ENCODE results near the gene C16orf74.

C16orf74 gene

DNA sequence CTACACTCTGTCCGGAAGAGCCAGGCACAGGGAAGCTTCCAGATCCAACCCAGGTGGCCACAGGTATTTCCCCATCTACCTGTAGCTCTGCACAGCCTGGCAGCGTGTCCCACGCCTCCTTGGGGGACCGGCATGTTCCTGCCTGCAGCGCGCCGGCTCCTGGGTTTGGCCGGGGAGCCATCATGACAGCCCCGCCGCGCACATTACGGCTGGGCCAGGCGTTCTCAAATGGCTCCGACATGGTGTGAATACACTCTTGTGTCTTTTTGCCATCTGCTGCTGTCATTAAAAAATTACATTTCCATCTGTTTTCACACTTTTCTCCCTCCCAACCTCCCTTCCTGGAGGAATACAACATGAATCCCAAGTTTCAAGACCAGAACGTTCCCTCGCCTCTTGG lies 54.1 kb downstream of the C16orf74 start:
- Histone ChIP-seq H2BK120ac (ENCODE audit: low read depth, low read length) (no peak overlapping the region), H4K8ac (ENCODE audit: low read depth, low read length) (no peak overlapping the region), H3K79me1 (ENCODE audit: low read depth, low read length) (no peaks in the 10 kb centered on the region), H3K14ac (ENCODE audit: low read length) (no peak overlapping the region), H2BK12ac (ENCODE audit: low read length) (peak overlapping the region; percentile 10), H3K9ac (ENCODE audit: low read depth, low read length, poor library complexity) (no peak overlapping the region), H3K27me3 (ENCODE audit: control insufficient read depth in 3 of 3, insufficient read depth in 3 of 3, low read depth in 1 of 3, low read length in 3 of 3) (peaks cover 0 to 31% (median 0%) of the 10 kb centered on the region in 3 experiments), H2BK15ac (ENCODE audit: low read length) (no peak overlapping the region), H3K9me3 (replicated peaks in 1 of 2; ENCODE audit: control insufficient read depth in 2 of 2, insufficient read depth in 1 of 2, low read depth in 1 of 2, low read length in 2 of 2) (no peaks in the 10 kb centered on the region), H2BK5ac (ENCODE audit: low read length) (no peak overlapping the region), H3K18ac (ENCODE audit: low read length) (peak overlapping the region; percentile 63), H3K4me1 (ENCODE audit: control insufficient read depth in 2 of 2, insufficient read depth in 1 of 2, low read depth in 1 of 2, low read length in 2 of 2) (peaks cover 3 to 5% of the 10 kb centered on the region in 2 donors), H3K4me3 (ENCODE audit: low read length in 2 of 2) (no peak overlapping the region), H4K91ac (ENCODE audit: low read depth, low read length, poor library complexity) (no peak overlapping the region), H3K36me3 (replicated peaks in 1 of 2; ENCODE audit: control insufficient read depth in 2 of 2, insufficient read depth in 2 of 2, low read length in 2 of 2) (no peaks in the 10 kb centered on the region), H3K4ac (ENCODE audit: low read length) (no peak overlapping the region), H3K4me2 (ENCODE audit: insufficient read depth, low read length, poor library complexity, severe bottlenecking) (no peak overlapping the region), H2AK5ac (ENCODE audit: low read depth, low read length) (peak overlapping the region; percentile 74), H3K23ac (ENCODE audit: low read depth, low read length, poor library complexity) (peak overlapping the region; percentile 40), H3K27ac (replicated peaks; ENCODE audit: low read length) (no peak overlapping the region), H2AFZ (ENCODE audit: low read length) (no peak overlapping the region)
- no CpG with 5 or more reads among the region's 16 CpGs for WGBS, 2 donors (ENCODE audit: extremely low coverage in 2 of 2, insufficient read length in 2 of 2, insufficient replicate concordance in 1 of 2)
- DNase-seq (ENCODE audit: low spot score) = no peak

DNA sequence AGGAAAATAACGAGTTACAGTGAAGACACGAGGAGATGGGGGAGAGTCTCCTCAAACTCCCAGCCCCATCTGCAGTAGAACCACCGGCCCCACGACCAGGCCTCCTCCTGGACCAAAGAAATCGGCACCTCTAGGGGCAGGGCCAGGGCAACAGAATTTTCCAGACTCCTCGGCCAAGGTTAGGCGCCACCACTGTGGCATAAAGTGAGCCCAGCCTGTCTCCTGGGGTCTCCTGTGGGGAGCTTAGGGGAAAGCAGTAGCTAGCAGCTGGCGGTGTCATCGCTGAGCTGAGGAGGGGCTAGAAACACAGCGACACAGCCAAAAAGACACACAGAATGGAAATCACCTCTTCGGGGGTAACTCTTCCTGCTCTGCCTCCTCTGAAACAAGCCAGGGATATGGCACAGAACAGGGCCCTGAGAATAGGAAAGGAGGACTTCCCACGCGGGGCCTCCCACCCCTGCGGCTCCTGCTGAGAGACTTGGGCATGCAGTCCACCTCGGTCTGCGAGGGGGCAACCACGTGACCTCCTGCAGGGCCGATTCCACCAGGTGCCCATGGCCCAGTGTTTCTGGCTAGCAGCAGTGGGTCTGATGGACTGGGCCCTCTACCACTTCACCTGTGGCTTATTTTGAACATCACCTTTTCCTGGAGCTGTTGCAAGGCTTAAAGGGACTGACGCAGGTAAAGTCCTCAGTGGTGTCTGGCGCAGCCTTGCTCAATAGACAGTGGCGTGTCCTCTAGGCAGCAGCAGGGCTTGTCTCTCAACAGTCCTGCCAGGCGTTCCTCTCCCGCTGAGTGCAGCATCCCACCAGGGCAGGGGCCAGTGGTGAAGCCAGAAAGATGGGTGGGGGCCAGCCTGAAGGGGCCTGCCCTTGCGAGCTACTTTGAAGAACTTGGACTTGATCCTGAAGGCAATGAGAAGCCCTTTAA lies 55.4 kb downstream of the C16orf74 start:
- H3K9ac ChIP-seq (ENCODE audit: low read depth, low read length, poor library complexity) = peak overlapping the region; percentile 61
- peak overlapping the region; percentile 43 for H2BK5ac ChIP-seq (ENCODE audit: low read length)
- no peaks in the 10 kb centered on the region for H3K9me3 ChIP-seq (replicated peaks in 1 of 2; ENCODE audit: control insufficient read depth in 2 of 2, insufficient read depth in 1 of 2, low read depth in 1 of 2, low read length in 2 of 2)
- H3K4me1 ChIP-seq (ENCODE audit: control insufficient read depth in 2 of 2, insufficient read depth in 1 of 2, low read depth in 1 of 2, low read length in 2 of 2) = peaks cover 3 to 6% of the 10 kb centered on the region in 2 donors
- no peak overlapping the region for H3K14ac ChIP-seq (ENCODE audit: low read length)
- H4K91ac ChIP-seq (ENCODE audit: low read depth, low read length, poor library complexity) = no peak overlapping the region
- no peak overlapping the region for H3K23ac ChIP-seq (ENCODE audit: low read depth, low read length, poor library complexity)
- H3K4ac ChIP-seq (ENCODE audit: low read length) = no peak overlapping the region
- H3K27ac ChIP-seq (replicated peaks; ENCODE audit: low read length) = no peak overlapping the region
- H3K18ac ChIP-seq (ENCODE audit: low read length) = peak overlapping the region; percentile 11
- no CpG with 5 or more reads among the region's 24 CpGs for WGBS, 2 donors (ENCODE audit: extremely low coverage in 2 of 2, insufficient read length in 2 of 2, insufficient replicate concordance in 1 of 2)
- H2AFZ ChIP-seq (ENCODE audit: low read length) = peak overlapping the region; percentile 1
- H3K36me3 ChIP-seq (replicated peaks in 1 of 2; ENCODE audit: control insufficient read depth in 2 of 2, insufficient read depth in 2 of 2, low read length in 2 of 2) = no peaks in the 10 kb centered on the region
- no peak overlapping the region for H3K4me2 ChIP-seq (ENCODE audit: insufficient read depth, low read length, poor library complexity, severe bottlenecking)
- no peaks in the 10 kb centered on the region for H3K79me1 ChIP-seq (ENCODE audit: low read depth, low read length)
- peaks cover 0 to 25% (median 0%) of the 10 kb centered on the region in 3 experiments for H3K27me3 ChIP-seq (ENCODE audit: control insufficient read depth in 3 of 3, insufficient read depth in 3 of 3, low read depth in 1 of 3, low read length in 3 of 3)
- no peak overlapping the region for H2BK120ac ChIP-seq (ENCODE audit: low read depth, low read length)
- H3K4me3 ChIP-seq (ENCODE audit: low read length in 2 of 2) = no peak overlapping the region
- peak overlapping the region; percentile 10 for H2BK15ac ChIP-seq (ENCODE audit: low read length)
- DNase-seq (ENCODE audit: low spot score) = no peak
- no peak overlapping the region for H4K8ac ChIP-seq (ENCODE audit: low read depth, low read length)
- peak overlapping the region; percentile 30 for H2AK5ac ChIP-seq (ENCODE audit: low read depth, low read length)
- no peak overlapping the region for H2BK12ac ChIP-seq (ENCODE audit: low read length)

DNA sequence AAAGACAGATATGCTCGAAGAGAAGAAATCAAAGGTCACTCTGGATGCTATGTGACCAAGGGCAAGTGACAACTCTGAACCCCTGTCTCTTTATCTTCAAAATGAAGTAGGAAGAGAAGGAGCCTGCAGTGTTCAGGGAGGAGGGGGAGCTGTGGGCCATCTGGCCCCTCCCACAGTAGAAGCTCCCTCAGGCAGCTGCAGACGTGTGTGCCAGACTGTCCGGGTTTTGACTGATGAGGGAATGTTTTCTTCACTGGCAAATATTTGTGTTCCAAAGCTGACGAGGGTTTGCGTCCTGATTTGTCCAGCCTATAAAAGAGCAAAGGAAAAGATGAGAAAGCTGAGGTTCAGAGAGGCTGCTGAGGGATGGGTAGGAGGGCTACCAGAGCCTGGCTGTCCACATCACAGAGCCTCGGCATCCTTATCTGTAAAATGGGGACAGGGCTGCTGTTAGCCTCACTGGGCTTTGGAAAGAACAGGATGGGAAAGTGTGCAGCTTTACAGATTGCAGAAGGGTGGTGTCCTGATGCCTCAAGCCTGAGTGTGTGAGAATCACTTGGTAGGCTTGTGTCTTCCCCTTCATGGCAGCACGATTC lies 60.3 kb downstream of the C16orf74 start:
- DNase-seq (ENCODE audit: low spot score) = no peak
- H4K8ac ChIP-seq (ENCODE audit: low read depth, low read length) = no peak overlapping the region

DNA sequence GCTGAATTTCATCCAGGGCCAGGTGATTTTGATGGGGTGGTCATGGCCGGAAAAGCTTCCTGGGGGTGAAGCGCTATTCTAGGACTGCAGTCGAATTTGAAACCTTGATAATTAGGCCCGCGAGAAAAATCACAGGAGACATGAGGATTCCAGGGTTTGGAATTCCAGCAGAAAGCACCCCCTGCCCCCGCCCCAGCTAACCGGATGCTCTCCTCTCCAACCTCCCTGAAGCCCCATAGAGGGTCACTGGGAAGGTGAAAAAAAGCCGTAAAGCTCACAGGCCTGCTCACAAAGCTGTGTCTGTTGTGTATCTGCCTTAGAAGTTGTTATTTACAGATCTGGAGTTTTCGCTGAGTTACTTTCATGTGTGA lies 61.0 kb downstream of the C16orf74 start:
- Histone ChIP-seq H2BK15ac (ENCODE audit: low read length) (no peak overlapping the region), H3K4me2 (ENCODE audit: insufficient read depth, low read length, poor library complexity, severe bottlenecking) (no peak overlapping the region), H2BK12ac (ENCODE audit: low read length) (no peak overlapping the region), H2BK5ac (ENCODE audit: low read length) (no peak overlapping the region), H3K4me1 (ENCODE audit: control insufficient read depth in 2 of 2, insufficient read depth in 1 of 2, low read depth in 1 of 2, low read length in 2 of 2) (peaks cover 0 to 18% of the 10 kb centered on the region in 2 donors), H3K9ac (ENCODE audit: low read depth, low read length, poor library complexity) (no peak overlapping the region), H3K79me1 (ENCODE audit: low read depth, low read length) (peaks cover 7% of the 10 kb centered on the region), H3K18ac (ENCODE audit: low read length) (no peak overlapping the region), H3K27ac (replicated peaks; ENCODE audit: low read length) (no peak overlapping the region), H3K4ac (ENCODE audit: low read length) (no peak overlapping the region), H4K91ac (ENCODE audit: low read depth, low read length, poor library complexity) (no peak overlapping the region), H3K14ac (ENCODE audit: low read length) (no peak overlapping the region), H3K9me3 (replicated peaks in 1 of 2; ENCODE audit: control insufficient read depth in 2 of 2, insufficient read depth in 1 of 2, low read depth in 1 of 2, low read length in 2 of 2) (peaks cover 0 to 4% of the 10 kb centered on the region in 2 donors), H2BK120ac (ENCODE audit: low read depth, low read length) (no peak overlapping the region), H2AK5ac (ENCODE audit: low read depth, low read length) (peak overlapping the region; percentile 13), H3K23ac (ENCODE audit: low read depth, low read length, poor library complexity) (no peak overlapping the region), H3K27me3 (ENCODE audit: control insufficient read depth in 3 of 3, insufficient read depth in 3 of 3, low read depth in 1 of 3, low read length in 3 of 3) (peaks cover 0 to 9% (median 0%) of the 10 kb centered on the region in 3 experiments), H3K36me3 (replicated peaks in 1 of 2; ENCODE audit: control insufficient read depth in 2 of 2, insufficient read depth in 2 of 2, low read length in 2 of 2) (peaks cover 3 to 26% of the 10 kb centered on the region in 2 donors), H4K8ac (ENCODE audit: low read depth, low read length) (no peak overlapping the region), H3K4me3 (ENCODE audit: low read length in 2 of 2) (no peak overlapping the region), H2AFZ (ENCODE audit: low read length) (peak overlapping the region; percentile 86)
- WGBS, 2 donors (ENCODE audit: extremely low coverage in 2 of 2, insufficient read length in 2 of 2, insufficient replicate concordance in 1 of 2) = no CpG with 5 or more reads among the region's 9 CpGs
- DNase-seq (ENCODE audit: low spot score) = no peak

More for the DNA sequence above, 60.3 kb downstream of the C16orf74 start:
- WGBS, 2 donors (ENCODE audit: extremely low coverage in 2 of 2, insufficient read length in 2 of 2, insufficient replicate concordance in 1 of 2) = no CpG with 5 or more reads among the region's 7 CpGs
- no peak overlapping the region for H3K4ac ChIP-seq (ENCODE audit: low read length)
- H3K9ac ChIP-seq (ENCODE audit: low read depth, low read length, poor library complexity) = no peak overlapping the region
- H3K79me1 ChIP-seq (ENCODE audit: low read depth, low read length) = peaks cover 4% of the 10 kb centered on the region
- no peak overlapping the region for H3K4me2 ChIP-seq (ENCODE audit: insufficient read depth, low read length, poor library complexity, severe bottlenecking)
- no peak overlapping the region for H3K27ac ChIP-seq (replicated peaks; ENCODE audit: low read length)
- H2BK5ac ChIP-seq (ENCODE audit: low read length) = no peak overlapping the region
- H3K23ac ChIP-seq (ENCODE audit: low read depth, low read length, poor library complexity) = no peak overlapping the region
- peaks cover 0 to 20% of the 10 kb centered on the region in 2 donors for H3K36me3 ChIP-seq (replicated peaks in 1 of 2; ENCODE audit: control insufficient read depth in 2 of 2, insufficient read depth in 2 of 2, low read length in 2 of 2)
- H2BK15ac ChIP-seq (ENCODE audit: low read length) = no peak overlapping the region
- no peak overlapping the region for H3K14ac ChIP-seq (ENCODE audit: low read length)
- peaks cover 0 to 11% (median 0%) of the 10 kb centered on the region in 3 experiments for H3K27me3 ChIP-seq (ENCODE audit: control insufficient read depth in 3 of 3, insufficient read depth in 3 of 3, low read depth in 1 of 3, low read length in 3 of 3)
- H4K91ac ChIP-seq (ENCODE audit: low read depth, low read length, poor library complexity) = no peak overlapping the region
- H3K9me3 ChIP-seq (replicated peaks in 1 of 2; ENCODE audit: control insufficient read depth in 2 of 2, insufficient read depth in 1 of 2, low read depth in 1 of 2, low read length in 2 of 2) = peaks cover 0 to 4% of the 10 kb centered on the region in 2 donors
- H3K18ac ChIP-seq (ENCODE audit: low read length) = no peak overlapping the region
- no peak overlapping the region for H2AK5ac ChIP-seq (ENCODE audit: low read depth, low read length)
- no peak overlapping the region for H2BK120ac ChIP-seq (ENCODE audit: low read depth, low read length)
- peaks cover 0 to 18% of the 10 kb centered on the region in 2 donors for H3K4me1 ChIP-seq (ENCODE audit: control insufficient read depth in 2 of 2, insufficient read depth in 1 of 2, low read depth in 1 of 2, low read length in 2 of 2)
- H2BK12ac ChIP-seq (ENCODE audit: low read length) = no peak overlapping the region
- H2AFZ ChIP-seq (ENCODE audit: low read length) = peak overlapping the region; percentile 86
- H3K4me3 ChIP-seq (ENCODE audit: low read length in 2 of 2) = no peak overlapping the region
